SU-DHL-6 (cell line): ENCODE measurements around the gene LSM2.

Experiments
- CTCF ChIP-seq: fragments of 200-600 bp; sonication (generic); IDR thresholded peaks from one replicate; pipeline ENCODE4 v1.5.1; 2017; ENCODE audit warnings: antibody characterized with exemption, mild to moderate bottlenecking, low read length, moderate library complexity; ENCODE audit not compliant: insufficient read depth, poor library complexity, severe bottlenecking
- EZH2phosphoT487 ChIP-seq: fragments of 200-600 bp; sonication (generic), shearing (Covaris generic); conservative IDR thresholded peaks from 2 replicates; pipeline ENCODE4 v1.6.1; 2018; ENCODE audit warnings: mild to moderate bottlenecking, antibody characterized with exemption, low read length, moderate library complexity, mixed read lengths

GRCh38 chr6:31771992-31772358, 34.8 kb downstream of the LSM2 start:
- TF ChIP-seq CTCF = no peak
- no peak for TF ChIP-seq EZH2phosphoT487
